Activated CD8-positive, alpha-beta T cell treated with anti-CD3 and anti-CD28 coated beads for 36 hours (primary cell): ENCODE results near the gene PTGER1. TPM values are rescaled to one million over a fixed set of nuclear protein-coding genes. Genes with fewer than 3 reads are reported as not detected.

Experiments
- ATAC-seq: fragments of 200-7000 bp; cut with Tn5 transposase; one replicate; pipeline ENCODE4 v1.10.0; 2021; ENCODE audit warnings: mild to moderate bottlenecking, moderate library complexity
- CTCF ChIA-PET: fragments of 350-600 bp; sonication (Branson Sonifier 250); formaldehyde crosslinking; loops from one replicate; lab custom pipeline; 2021; ENCODE audit warnings: antibody characterized with exemption; lab: Charles Lee
- POLR2A ChIA-PET: fragments of 350-600 bp; sonication (Branson Sonifier 250); formaldehyde crosslinking; loops from one replicate; lab custom pipeline; 2021; ENCODE audit warnings: antibody characterized with exemption; lab: Charles Lee
- DNase-seq: peaks from one replicate; pipeline ENCODE4 v3.0.0-alpha.2; 2020
- H3K27ac Mint-ChIP-seq: one replicate; pipeline ENCODE4 v1.8.0; 2021; ENCODE audit warnings: mild to moderate bottlenecking, mixed read lengths
- H3K27me3 Mint-ChIP-seq: one replicate; pipeline ENCODE4 v1.8.0; 2021; ENCODE audit warnings: mixed read lengths
- H3K36me3 Mint-ChIP-seq: one replicate; pipeline ENCODE4 v1.8.0; 2021; ENCODE audit warnings: low read depth, mixed read lengths
- H3K4me1 Mint-ChIP-seq: one replicate; pipeline ENCODE4 v1.8.0; 2021; ENCODE audit warnings: low read depth, mixed read lengths
- H3K4me3 Mint-ChIP-seq: one replicate; pipeline ENCODE4 v1.8.0; 2021; ENCODE audit warnings: mild to moderate bottlenecking, moderate library complexity, mixed read lengths
- H3K9me3 Mint-ChIP-seq: one replicate; pipeline ENCODE4 v1.8.0; 2021; ENCODE audit warnings: mixed read lengths
- CTCF ChIP-seq: fragments of 200-600 bp; IDR thresholded peaks from one replicate; pipeline ENCODE4 v1.8.0; 2022; ENCODE audit warnings: antibody characterized with exemption, mild to moderate bottlenecking
- intact Hi-C: fragments of 100-400 bp; cut with micrococcal nuclease; formaldehyde crosslinking; loops from one replicate; pipeline ENCODE4 v1.10.0; 2022
- total RNA-seq, 2 experiments: library from RNA; stranded (reverse); gene quantifications; one replicate each; pipeline ENCODE4 v1.2.3, GENCODE V29; 2021

Gene PTGER1
- total RNA-seq, 2 experiments from 2014 or later: 0.43 TPM

- no peaks in the 10 kb centered on the region for H3K9me3 Mint-ChIP-seq
- H3K36me3 Mint-ChIP-seq: no peaks in the 10 kb centered on the region
- peak overlapping the region; percentile 41 for H3K27ac Mint-ChIP-seq
- peaks cover 35% of the 10 kb centered on the region for H3K4me1 Mint-ChIP-seq
- intact Hi-C loops: loop anchor here (5.0 kb wide), 1 partner anchor 45 kb away; the partner anchor contains the start of gene PKN1
- no peak overlapping the region for H3K4me3 Mint-ChIP-seq
- TF ChIP-seq CTCF: no peak
- peak; percentile 49 for DNase-seq
- CTCF ChIA-PET: interaction anchor here (1.8 kb wide), 1 partner anchor 44 kb away, joined by 7 read pairs; the partner anchor contains the start of gene PKN1
- peaks cover 15% of the 10 kb centered on the region for H3K27me3 Mint-ChIP-seq
- POLR2A ChIA-PET: interaction anchor here (0.8 to 1.0 kb wide), 2 partner anchors 44 to 66 kb away, joined by 3 read pairs; no protein-coding TSS in a partner anchor
- ATAC-seq: no peak
Observed at GRCh38 chr19:14476673-14477401, 1.7 kb upstream of the PTGER1 start.

- Mint-ChIP-seq H3K4me3 (no peak overlapping the region), H3K4me1 (peaks cover 36% of the 10 kb centered on the region), H3K27ac (no peak overlapping the region), H3K9me3 (no peaks in the 10 kb centered on the region), H3K27me3 (peaks cover 15% of the 10 kb centered on the region), H3K36me3 (peaks cover 1% of the 10 kb centered on the region)
- ChIA-PET POLR2A (no interaction called here), CTCF (interaction anchor here (2.3 kb wide), 1 partner anchor 45 kb away, joined by 11 read pairs; no protein-coding TSS in a partner anchor)
- intact Hi-C loops: loop anchor here (5.0 kb wide), 1 partner anchor 44 kb away; the partner anchor contains the start of gene PKN1
- ATAC-seq: no peak
- TF ChIP-seq CTCF: no peak
- DNase-seq: no peak
Observed at GRCh38 chr19:14476327-14476672, 1.1 kb upstream of the PTGER1 start.

GRCh38 chr19:14474827-14475226 is 327 bp downstream of the PTGER1 start:
- Mint-ChIP-seq H3K4me1 (peaks cover 34% of the 10 kb centered on the region), H3K27me3 (peaks cover 15% of the 10 kb centered on the region), H3K9me3 (no peaks in the 10 kb centered on the region), H3K36me3 (peaks cover 1% of the 10 kb centered on the region), H3K4me3 (peak overlapping the region; percentile 42), H3K27ac (no peak overlapping the region)
- POLR2A ChIA-PET: interaction anchor here (0.9 kb wide), 1 partner anchor 57 kb away, joined by 4 read pairs; no protein-coding TSS in a partner anchor
- intact Hi-C loops: loop anchor here (5.0 kb wide), 1 partner anchor 43 kb away; the partner anchor contains the start of gene PKN1
- no peak for ATAC-seq
- no peak for TF ChIP-seq CTCF
- CTCF ChIA-PET: interaction anchor here (0.8 to 2.3 kb wide), 3 partner anchors 43 to 401 kb away, joined by 3 to 11 read pairs (median 4); partner anchors contain the start of gene ASF1B
- DNase-seq: no peak

- Mint-ChIP-seq H3K36me3 (peaks cover 4% of the 10 kb centered on the region), H3K9me3 (no peaks in the 10 kb centered on the region), H3K4me3 (no peak overlapping the region), H3K27me3 (peaks cover 15% of the 10 kb centered on the region), H3K27ac (no peak overlapping the region), H3K4me1 (peaks cover 34% of the 10 kb centered on the region)
- no peak for DNase-seq
- intact Hi-C loops: no loop called here
- ChIA-PET POLR2A (no interaction called here), CTCF (interaction anchor here (2.3 kb wide), 1 partner anchor 42 kb away, joined by 11 read pairs; no protein-coding TSS in a partner anchor)
- TF ChIP-seq CTCF: no peak
- no peak for ATAC-seq
Observed at GRCh38 chr19:14473978-14474578, 1.1 kb downstream of the PTGER1 start.
